ENCODE results near the gene CEMIP.
A peak's percentile ranks its signal among the peaks of the same experiment; 100 is the strongest.

The CEMIP gene

DNA sequence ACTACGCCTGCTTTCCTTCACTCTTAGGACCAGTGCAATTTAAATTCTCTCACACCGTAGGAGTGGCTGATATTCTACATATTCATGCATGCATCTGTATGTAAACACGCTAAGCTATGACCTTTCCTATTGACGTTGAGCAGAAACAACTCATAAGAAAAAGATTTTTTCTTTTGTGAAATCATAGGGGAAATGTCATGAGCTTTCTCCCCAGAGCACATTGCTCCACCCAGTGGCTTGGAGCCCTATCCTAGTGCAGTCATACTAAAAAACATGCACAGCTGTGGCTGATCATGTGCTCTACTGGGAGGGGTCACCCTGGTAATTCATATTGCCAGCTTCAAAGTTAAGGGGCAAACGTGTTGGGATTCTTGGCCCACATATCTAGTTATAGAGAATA is 212.3 kb downstream of the CEMIP start:
- Mint-ChIP-seq H3K9me3 (no peaks in the 10 kb centered on the region), H3K27ac (peak overlapping the region; percentile 96), H3K4me3 (peak overlapping the region; percentile 27), H3K4me1 (peaks cover 72% of the 10 kb centered on the region), H3K27me3 (no peaks in the 10 kb centered on the region), H3K36me3 (peaks cover 26% of the 10 kb centered on the region)
- CTCF ChIA-PET: interaction anchor here (0.7 to 2.9 kb wide), 9 partner anchors 9 to 283 kb away, joined by 3 to 19 read pairs (median 4); partner anchors contain the start of gene TLNRD1
- DNase-seq: peak; percentile 68

DNA sequence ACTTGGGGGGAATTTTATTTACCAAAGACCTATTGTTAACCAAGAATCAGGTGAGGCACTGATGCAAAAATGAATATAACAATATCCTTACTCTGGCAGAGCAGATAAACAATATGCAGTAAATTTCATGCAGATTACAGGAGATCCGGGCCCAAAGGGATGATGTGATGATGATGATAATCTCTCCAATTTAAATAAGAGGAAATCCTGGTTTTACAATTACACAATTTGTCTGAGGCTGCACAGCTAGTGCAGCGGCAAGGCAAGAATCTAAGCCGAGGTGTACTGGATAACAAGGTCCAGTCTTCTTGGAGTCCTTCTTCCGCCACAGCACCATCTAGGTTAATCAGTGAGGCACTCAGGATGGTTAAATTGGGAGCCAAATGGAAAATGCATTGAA is 212.8 kb downstream of the CEMIP start:
- Mint-ChIP-seq H3K27ac (peak overlapping the region; percentile 96), H3K4me3 (no peak overlapping the region), H3K36me3 (peaks cover 21% of the 10 kb centered on the region), H3K4me1 (peaks cover 67% of the 10 kb centered on the region), H3K27me3 (no peaks in the 10 kb centered on the region), H3K9me3 (peaks cover 1% of the 10 kb centered on the region)
- no peak for DNase-seq
- CTCF ChIA-PET: interaction anchor here (0.7 to 2.9 kb wide), 6 partner anchors 11 to 283 kb away, joined by 3 to 19 read pairs (median 4); no protein-coding TSS in a partner anchor

DNA sequence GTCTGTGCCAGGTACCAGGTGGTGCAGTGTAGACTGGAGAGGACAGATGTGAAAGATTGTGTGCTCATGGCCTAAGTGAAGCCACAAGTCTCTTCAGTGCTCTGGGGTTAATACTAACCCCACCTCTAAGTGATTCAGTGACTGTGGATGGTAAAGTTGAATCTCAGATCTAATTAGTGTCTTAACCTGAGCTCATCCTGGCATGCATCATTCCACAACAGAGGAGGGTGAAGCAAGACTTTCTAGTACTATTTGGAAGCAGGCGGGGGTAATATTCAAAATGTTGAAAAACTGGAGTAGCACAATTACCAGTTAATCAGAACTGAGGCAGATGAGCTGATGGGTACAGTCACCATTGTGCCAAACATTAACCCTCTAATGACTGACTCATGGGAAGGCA is 213.3 kb downstream of the CEMIP start:
- H3K4me1 Mint-ChIP-seq: peaks cover 69% of the 10 kb centered on the region

GRCh38 chr15:80996247-80996646 is 217.1 kb downstream of the CEMIP start:
- Mint-ChIP-seq H3K36me3 (peaks cover 17% of the 10 kb centered on the region), H3K27me3 (no peaks in the 10 kb centered on the region), H3K4me1 (peaks cover 60% of the 10 kb centered on the region), H3K4me3 (no peak overlapping the region), H3K9me3 (peaks cover 5% of the 10 kb centered on the region), H3K27ac (no peak overlapping the region)
- CTCF ChIA-PET: interaction anchor here (1.2 to 4.1 kb wide), 2 partner anchors 111 to 270 kb away, joined by 7 to 21 read pairs; no protein-coding TSS in a partner anchor
- DNase-seq: no peak

More for the DNA sequence above, 213.3 kb downstream of the CEMIP start:
- no peak for DNase-seq
- H3K9me3 Mint-ChIP-seq: peaks cover 4% of the 10 kb centered on the region
- H3K36me3 Mint-ChIP-seq: peaks cover 24% of the 10 kb centered on the region
- no peak overlapping the region for H3K27ac Mint-ChIP-seq
- CTCF ChIA-PET: interaction anchor here (1.8 to 2.9 kb wide), 2 partner anchors 116 to 274 kb away, joined by 8 to 19 read pairs; no protein-coding TSS in a partner anchor
- H3K4me3 Mint-ChIP-seq: no peak overlapping the region
- H3K27me3 Mint-ChIP-seq: no peaks in the 10 kb centered on the region

DNA sequence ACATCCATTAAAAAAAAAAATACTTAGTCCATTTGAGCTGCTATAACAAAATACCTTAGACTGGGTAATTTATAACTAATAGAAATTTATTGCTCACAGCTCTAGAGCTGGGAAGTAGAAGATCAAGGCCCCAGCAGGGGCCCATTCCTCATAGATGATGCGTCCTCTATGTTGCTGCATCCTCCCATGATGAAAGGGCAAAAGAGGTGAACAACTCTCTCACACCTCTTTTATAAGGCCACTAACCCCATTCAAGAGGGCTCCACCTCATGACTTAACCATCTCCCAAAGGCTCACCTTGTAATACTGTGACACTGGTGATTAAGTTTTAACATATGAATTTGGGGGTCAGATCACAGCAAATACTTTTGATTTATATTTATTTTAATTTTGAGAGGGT is 218.5 kb downstream of the CEMIP start:
- Mint-ChIP-seq H3K36me3 (peaks cover 18% of the 10 kb centered on the region), H3K9me3 (peaks cover 5% of the 10 kb centered on the region), H3K27ac (no peak overlapping the region), H3K4me1 (peaks cover 46% of the 10 kb centered on the region), H3K4me3 (no peak overlapping the region), H3K27me3 (no peaks in the 10 kb centered on the region)
- CTCF ChIA-PET: interaction anchor here (0.7 to 4.1 kb wide), 5 partner anchors 100 to 430 kb away, joined by 3 to 21 read pairs (median 3); no protein-coding TSS in a partner anchor
- DNase-seq: no peak

GRCh38 chr15:80998251-80998650 is 219.1 kb downstream of the CEMIP start:
- Mint-ChIP-seq H3K27me3 (no peaks in the 10 kb centered on the region), H3K4me1 (peaks cover 48% of the 10 kb centered on the region), H3K27ac (peak overlapping the region; percentile 80), H3K4me3 (peak overlapping the region; percentile 9), H3K36me3 (peaks cover 20% of the 10 kb centered on the region), H3K9me3 (peaks cover 5% of the 10 kb centered on the region)
- no peak for DNase-seq
- CTCF ChIA-PET: interaction anchor here (0.7 to 4.1 kb wide), 5 partner anchors 99 to 431 kb away, joined by 3 to 21 read pairs (median 3); no protein-coding TSS in a partner anchor

GRCh38 chr15:80999623-81000036 is 220.5 kb downstream of the CEMIP start:
- CTCF ChIA-PET: interaction anchor here (2.0 to 4.1 kb wide), 2 partner anchors 108 to 267 kb away, joined by 8 to 21 read pairs; no protein-coding TSS in a partner anchor
- peak; percentile 82 for DNase-seq
- Mint-ChIP-seq H3K27me3 (no peaks in the 10 kb centered on the region), H3K36me3 (peaks cover 34% of the 10 kb centered on the region), H3K4me3 (peak overlapping the region; percentile 95), H3K27ac (peak overlapping the region; percentile 99), H3K9me3 (peaks cover 5% of the 10 kb centered on the region), H3K4me1 (peaks cover 62% of the 10 kb centered on the region)

DNA sequence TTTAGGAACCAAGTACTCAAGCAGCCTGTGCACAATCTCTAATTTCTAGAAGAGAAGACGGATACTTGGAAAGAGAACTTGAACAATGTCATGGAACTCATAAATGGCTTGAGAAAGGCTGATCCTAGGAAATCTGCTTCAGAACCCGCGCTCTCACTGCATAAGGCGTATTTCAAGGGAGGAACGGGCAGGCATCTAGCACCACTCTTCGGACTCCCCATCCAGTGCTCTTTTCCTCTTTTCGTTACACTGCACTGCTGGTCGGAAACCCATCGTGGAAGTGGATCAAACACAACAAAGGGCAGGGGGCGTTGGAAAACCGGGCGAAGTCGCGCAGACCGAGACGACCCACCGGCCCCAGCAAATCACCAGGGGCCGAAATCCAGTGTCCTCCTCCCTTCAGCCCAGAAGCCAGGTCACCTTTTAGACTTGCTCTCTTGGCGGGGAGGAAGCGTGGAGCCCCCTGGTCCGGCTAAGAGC is 221.0 kb downstream of the CEMIP start:
- Mint-ChIP-seq H3K4me1 (peaks cover 65% of the 10 kb centered on the region), H3K9me3 (peaks cover 5% of the 10 kb centered on the region), H3K36me3 (peaks cover 40% of the 10 kb centered on the region), H3K4me3 (peak overlapping the region; percentile 95), H3K27me3 (no peaks in the 10 kb centered on the region), H3K27ac (peak overlapping the region; percentile 99)
- peak; percentile 28 for DNase-seq
- CTCF ChIA-PET: interaction anchor here (1.7 to 2.0 kb wide), 2 partner anchors 9 to 266 kb away, joined by 4 to 8 read pairs; no protein-coding TSS in a partner anchor

- DNase-seq: peak; percentile 94
- H3K27me3 Mint-ChIP-seq: no peaks in the 10 kb centered on the region
- CTCF ChIA-PET: interaction anchor here (1.7 to 2.0 kb wide), 2 partner anchors 10 to 266 kb away, joined by 4 to 8 read pairs; no protein-coding TSS in a partner anchor
- peaks cover 65% of the 10 kb centered on the region for H3K4me1 Mint-ChIP-seq
- peaks cover 5% of the 10 kb centered on the region for H3K9me3 Mint-ChIP-seq
- H3K36me3 Mint-ChIP-seq: peaks cover 44% of the 10 kb centered on the region
- peak within 1 kb of the TSS; percentile 95 for H3K4me3 Mint-ChIP-seq
- H3K27ac Mint-ChIP-seq: peak within 1 kb of the TSS; percentile 99
These were observed 221.5 kb downstream of the CEMIP start, which contains the start of gene TLNRD1 for GRCh38 chr15:81000624-81001151. Gene TLNRD1, plus strand, starts transcription at chr15:81000923. Its CDS starts 1,349 bp downstream, at chr15:81002272.

All from activated naive CD4-positive, alpha-beta T cell treated with anti-CD3 and anti-CD28 coated beads, Interleukin-2, amount 10 ng/mL, durations not matched to agents 7 days and 5 days (primary cell).